Measurements from ENCODE around the gene DPH2. TPM values are rescaled to one million over a fixed set of nuclear protein-coding genes. Genes with fewer than 3 reads are reported as not detected.

DPH2 gene
- polyA plus RNA-seq, 3 donors: 10.0 to 21.3 (median 14.6) TPM

DNA sequence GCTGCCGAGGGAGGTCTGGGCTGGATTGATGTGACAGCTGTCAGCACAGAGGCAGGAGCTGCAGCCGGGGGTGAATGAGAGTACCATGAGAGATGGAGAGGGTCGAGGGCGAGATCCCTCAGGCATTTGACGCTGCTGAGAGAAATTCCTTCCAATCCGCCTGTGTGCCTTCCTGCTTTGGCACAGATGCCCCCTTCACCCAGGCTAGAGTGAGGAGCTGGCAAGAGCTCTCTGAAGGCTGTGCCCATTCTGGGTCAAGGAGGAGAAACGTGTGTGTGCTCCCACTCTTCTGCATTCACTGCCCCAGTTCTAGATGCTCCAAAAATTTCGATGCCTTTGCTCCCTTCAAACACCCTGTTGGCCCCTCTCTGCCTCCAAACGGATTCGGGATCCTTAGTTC lies 31.4 kb upstream of the DPH2 start:
- 84 to 88% (median 87%) methylated on average over 10 of the region's 10 CpGs for WGBS, 3 donors
- H3K27ac ChIP-seq (ENCODE audit: low read depth, low read length): no peak overlapping the region

GRCh38 chr1:43938892-43939587 lies 30.8 kb upstream of the DPH2 start:
- WGBS, 3 donors: 69 to 82% (median 80%) methylated on average over 3 of the region's 3 CpGs
- no peak overlapping the region for H3K27ac ChIP-seq (ENCODE audit: low read depth, low read length)

GRCh38 chr1:43942411-43942810 lies 27.4 kb upstream of the DPH2 start:
- no peak overlapping the region for H3K27ac ChIP-seq (ENCODE audit: low read depth, low read length)
- WGBS, 3 donors: 80 to 92% (median 91%) methylated on average over 3 of the region's 3 CpGs

GRCh38 chr1:43944860-43945259 lies 24.9 kb upstream of the DPH2 start:
- no peak overlapping the region for H3K27ac ChIP-seq (ENCODE audit: low read depth, low read length)
- WGBS, 3 donors: 92 to 100% (median 93%) methylated on average over 1 of the region's 1 CpG

DNA sequence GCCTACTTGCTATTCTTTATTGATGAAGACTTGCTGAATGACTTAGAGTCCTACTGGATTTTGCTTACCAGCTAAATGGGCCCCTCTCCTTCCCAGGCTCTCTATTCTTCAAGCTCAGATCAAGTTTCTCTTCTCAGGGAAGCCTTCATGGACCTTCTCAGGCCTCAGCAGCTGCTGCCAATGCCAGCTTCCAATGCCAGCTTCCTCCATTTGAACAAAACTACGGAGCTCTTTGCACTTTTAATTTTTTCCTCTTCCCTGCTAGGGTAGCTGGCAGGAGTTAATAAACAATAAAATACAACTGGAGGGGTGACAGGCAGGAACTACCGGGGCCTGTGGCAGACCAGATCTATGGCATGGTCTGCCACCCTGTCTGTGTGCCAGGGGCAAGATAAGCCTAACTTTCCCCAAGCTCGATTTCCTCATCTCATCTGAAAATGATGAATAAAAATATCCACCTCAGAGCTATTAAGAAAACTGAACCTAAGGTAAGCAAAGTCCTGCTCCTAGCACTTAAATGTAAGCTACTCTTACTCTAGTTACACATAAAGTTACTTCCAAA lies 24.1 kb upstream of the DPH2 start:
- WGBS, 3 donors: 2 to 8% (median 8%) methylated on average over 3 of the region's 3 CpGs
- no peak overlapping the region for H3K27ac ChIP-seq (ENCODE audit: low read depth, low read length)

DNA sequence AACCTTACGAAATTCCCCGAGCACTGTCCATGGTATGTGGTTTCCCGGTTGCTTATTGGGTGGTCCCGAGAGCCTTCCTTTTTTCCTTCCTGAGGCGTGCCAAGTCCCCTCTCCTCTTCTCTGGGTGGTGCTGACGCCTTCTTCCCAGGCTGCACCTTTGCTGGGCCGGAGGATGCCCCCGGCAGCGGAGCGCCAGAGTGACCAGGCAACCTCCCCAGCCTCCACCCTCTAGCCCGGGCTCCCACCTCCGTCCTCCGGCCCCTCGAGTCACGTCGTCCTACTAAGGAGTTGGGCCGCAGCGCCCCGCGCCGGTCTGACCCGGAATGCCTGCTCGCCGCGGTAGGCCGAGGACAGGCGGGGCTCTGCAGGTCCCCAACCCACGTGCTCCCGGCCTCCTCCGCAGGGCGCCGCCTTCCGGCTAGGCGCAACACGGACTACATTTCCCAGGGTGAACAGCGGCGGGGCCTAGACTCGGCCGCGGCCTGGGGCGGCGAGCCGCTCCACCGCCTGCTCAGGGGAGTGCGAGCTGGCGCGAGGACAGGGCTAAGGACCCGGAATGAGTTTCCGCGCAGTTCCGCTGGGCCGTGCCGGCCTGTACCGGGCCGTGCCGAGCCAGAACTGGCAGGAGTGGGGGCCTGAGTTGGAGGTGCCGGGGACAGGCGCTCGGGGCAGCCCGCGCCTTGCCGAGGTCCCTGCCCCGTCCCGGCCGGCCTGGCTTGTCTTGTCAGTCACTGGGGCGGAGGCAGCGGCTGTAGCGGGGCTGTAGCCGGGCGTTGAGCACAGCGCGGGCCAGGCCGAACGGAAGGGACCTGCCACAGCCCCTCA lies 23.4 kb upstream of the DPH2 start, which contains the start of gene IPO13:
Gene IPO13, plus strand, starts transcription at position 715 of the 825 bp plus-strand sequence. CDS start 651 bp downstream, outside the sequence.
- H3K27ac ChIP-seq (ENCODE audit: low read depth, low read length): peak within 1 kb of the TSS; percentile 4
- 0% methylated on average over 65 to 74 of the region's 74 CpGs for WGBS, 3 donors

- H3K27ac ChIP-seq (ENCODE audit: low read depth, low read length): peak overlapping the region; percentile 4
- 5 to 6% (median 5%) methylated on average over 27 of the region's 27 CpGs for WGBS, 3 donors
Measured at GRCh38 chr1:43947061-43947873, 22.5 kb upstream of the DPH2 start.

- H3K27ac ChIP-seq (ENCODE audit: low read depth, low read length): no peak overlapping the region
- WGBS, 3 donors: 27 to 44% (median 40%) methylated on average over 3 of the region's 3 CpGs
Measured at GRCh38 chr1:43947874-43948437, 21.9 kb upstream of the DPH2 start.

GRCh38 chr1:43949678-43950077 lies 20.1 kb upstream of the DPH2 start:
- H3K27ac ChIP-seq (ENCODE audit: low read depth, low read length): no peak overlapping the region
- WGBS, 3 donors: 89 to 94% (median 91%) methylated on average over 13 of the region's 13 CpGs

GRCh38 chr1:43951021-43951985 lies 18.5 kb upstream of the DPH2 start:
- H3K27ac ChIP-seq (ENCODE audit: low read depth, low read length): no peak overlapping the region
- WGBS, 3 donors: 87 to 92% (median 87%) methylated on average over 4 of the region's 4 CpGs

DNA sequence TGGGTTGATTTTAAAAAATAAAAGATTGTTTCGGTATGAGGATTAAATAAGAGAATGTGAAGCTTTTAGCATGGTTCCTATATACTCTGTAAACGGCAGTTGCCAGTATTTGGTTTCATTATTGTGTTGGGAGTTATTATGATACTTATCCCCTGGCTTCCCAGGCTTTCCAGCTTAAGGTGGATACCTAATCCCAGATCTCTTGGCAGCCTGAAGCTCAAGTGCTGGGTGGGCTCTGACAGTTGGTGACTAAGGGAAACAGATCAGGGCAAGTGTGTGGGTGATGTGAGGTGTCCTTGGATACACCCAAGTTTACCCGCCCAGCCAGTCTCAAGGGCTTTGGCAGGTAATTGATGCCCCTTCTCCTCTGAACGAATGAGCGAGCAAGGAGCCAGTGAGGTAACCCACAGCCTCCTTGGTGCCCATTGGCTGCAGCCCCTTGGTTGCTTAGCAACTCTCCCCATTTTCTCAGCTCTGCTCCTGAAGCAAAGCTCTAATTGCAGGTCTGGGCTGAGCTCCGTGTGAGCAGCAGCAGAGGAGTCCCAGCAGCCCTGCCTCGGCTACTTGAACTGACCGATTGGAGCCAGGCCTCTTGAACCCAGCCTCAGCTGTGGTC lies 17.0 kb upstream of the DPH2 start:
- H3K27ac ChIP-seq (ENCODE audit: low read depth, low read length): no peak overlapping the region
- WGBS, 3 donors: 69 to 80% (median 74%) methylated on average over 8 of the region's 8 CpGs

GRCh38 chr1:43953361-43953760 lies 16.4 kb upstream of the DPH2 start:
- no peak overlapping the region for H3K27ac ChIP-seq (ENCODE audit: low read depth, low read length)
- 71 to 83% (median 79%) methylated on average over 3 of the region's 3 CpGs for WGBS, 3 donors

GRCh38 chr1:43954036-43954435 lies 15.8 kb upstream of the DPH2 start:
- no peak overlapping the region for H3K27ac ChIP-seq (ENCODE audit: low read depth, low read length)
- 88 to 89% (median 88%) methylated on average over 5 of the region's 5 CpGs for WGBS, 3 donors

GRCh38 chr1:43956234-43956633 lies 13.6 kb upstream of the DPH2 start:
- no peak overlapping the region for H3K27ac ChIP-seq (ENCODE audit: low read depth, low read length)
- WGBS, 3 donors: 95 to 96% (median 96%) methylated on average over 8 of the region's 8 CpGs

DNA sequence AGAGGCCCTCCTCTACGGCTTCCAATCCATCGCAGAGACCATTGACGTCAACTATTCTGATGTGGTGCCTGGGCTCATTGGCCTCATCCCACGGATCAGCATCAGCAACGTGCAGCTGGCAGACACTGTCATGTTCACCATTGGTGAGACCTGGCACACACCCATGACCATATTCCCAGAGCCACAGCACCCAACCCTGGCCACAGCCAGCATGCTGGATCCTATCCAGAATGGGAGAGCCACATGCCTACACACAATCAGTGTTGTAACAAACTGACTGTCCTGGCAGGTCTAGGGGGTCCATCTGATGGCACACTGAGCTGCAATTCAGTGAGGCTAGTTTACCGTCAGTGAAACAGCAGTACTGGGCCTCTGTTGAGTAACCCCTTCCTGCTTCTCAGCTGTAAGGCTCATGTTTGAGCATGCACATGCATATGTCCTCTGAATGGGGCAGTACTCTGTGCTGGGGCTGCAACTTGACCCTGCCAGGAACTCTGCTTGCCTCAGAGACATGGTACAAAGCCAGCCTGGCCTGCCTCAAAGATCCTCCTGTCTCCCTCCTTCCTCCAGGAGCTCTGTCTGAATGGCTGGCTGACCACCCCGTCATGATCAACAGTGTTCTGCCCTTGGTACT lies 12.3 kb upstream of the DPH2 start:
- 76 to 90% (median 87%) methylated on average over 7 of the region's 7 CpGs for whole genome bisulfite sequencing, 3 donors
- no peak overlapping the region for H3K27ac ChIP-seq (ENCODE audit: low read depth, low read length)

All from adipose tissue (tissue), 3 donors.